ENCODE results near the gene MMP15.

- no peak for TF ChIP-seq CTCF (IDR thresholded peaks at IDR 0.05)
- no peak for TF ChIP-seq PRDM15 (CRISPR knock-in tag; IDR thresholded peaks at IDR 0.05)
- TF ChIP-seq MYBL2 (CRISPR knock-in tag; IDR thresholded peaks at IDR 0.05), result no peak
- TF ChIP-seq FOXP4 (CRISPR knock-in tag; IDR thresholded peaks at IDR 0.05), result no peak
Measured at GRCh38 chr16:58042886-58043515, 17.4 kb downstream of the MMP15 start.
